ENCODE data around the gene CEACAM19.

Gene CEACAM19

GRCh38 chr19:44689290-44690130 is 18.2 kb downstream of the CEACAM19 start:
- Mint-ChIP-seq H3K36me3 (ENCODE audit: low read depth) (no peaks in the 10 kb centered on the region), H3K4me3 (no peak overlapping the region), H3K27ac (no peak overlapping the region), H3K4me1 (peaks cover 22% of the 10 kb centered on the region), H3K27me3 (ENCODE audit: low read depth, poor library complexity) (peaks cover 22% of the 10 kb centered on the region), H3K9me3 (no peaks in the 10 kb centered on the region)
- peak; percentile 85 for TF ChIP-seq CTCF (IDR thresholded peaks at IDR 0.05)
- DNase-seq = peak; percentile 94

- Mint-ChIP-seq H3K27ac (no peak overlapping the region), H3K4me1 (peaks cover 19% of the 10 kb centered on the region), H3K27me3 (ENCODE audit: low read depth, poor library complexity) (peaks cover 25% of the 10 kb centered on the region), H3K9me3 (no peaks in the 10 kb centered on the region), H3K36me3 (ENCODE audit: low read depth) (no peaks in the 10 kb centered on the region), H3K4me3 (no peak overlapping the region)
- no peak for DNase-seq
- no peak for TF ChIP-seq CTCF (IDR thresholded peaks at IDR 0.05)
Observed at GRCh38 chr19:44690131-44690440, 18.8 kb downstream of the CEACAM19 start.

- Mint-ChIP-seq H3K4me3 (no peak overlapping the region), H3K9me3 (no peaks in the 10 kb centered on the region), H3K27ac (no peak overlapping the region), H3K27me3 (ENCODE audit: low read depth, poor library complexity) (peaks cover 25% of the 10 kb centered on the region), H3K36me3 (ENCODE audit: low read depth) (no peaks in the 10 kb centered on the region), H3K4me1 (peaks cover 23% of the 10 kb centered on the region)
- TF ChIP-seq CTCF (IDR thresholded peaks at IDR 0.05) = no peak
- DNase-seq = no peak
Observed at GRCh38 chr19:44692379-44692721, 21.1 kb downstream of the CEACAM19 start.

- peaks cover 21% of the 10 kb centered on the region for H3K27me3 Mint-ChIP-seq (ENCODE audit: low read depth, poor library complexity)
- TF ChIP-seq CTCF (IDR thresholded peaks at IDR 0.05) = no peak
- H3K9me3 Mint-ChIP-seq = no peaks in the 10 kb centered on the region
- no peak for DNase-seq
- H3K4me3 Mint-ChIP-seq = no peak overlapping the region
- no peaks in the 10 kb centered on the region for H3K36me3 Mint-ChIP-seq (ENCODE audit: low read depth)
- peaks cover 26% of the 10 kb centered on the region for H3K4me1 Mint-ChIP-seq
- H3K27ac Mint-ChIP-seq = no peak overlapping the region
Observed at GRCh38 chr19:44694184-44694579, 22.9 kb downstream of the CEACAM19 start.

GRCh38 chr19:44696939-44697669 is 25.8 kb downstream of the CEACAM19 start:
- Mint-ChIP-seq H3K36me3 (ENCODE audit: low read depth) (no peaks in the 10 kb centered on the region), H3K4me3 (no peak overlapping the region), H3K27ac (peak overlapping the region; percentile 18), H3K4me1 (peaks cover 20% of the 10 kb centered on the region), H3K27me3 (ENCODE audit: low read depth, poor library complexity) (peaks cover 21% of the 10 kb centered on the region), H3K9me3 (no peaks in the 10 kb centered on the region)
- no peak for DNase-seq
- TF ChIP-seq CTCF (IDR thresholded peaks at IDR 0.05) = no peak

GRCh38 chr19:44697670-44698034 is 26.4 kb downstream of the CEACAM19 start:
- Mint-ChIP-seq H3K9me3 (no peaks in the 10 kb centered on the region), H3K4me3 (no peak overlapping the region), H3K27me3 (ENCODE audit: low read depth, poor library complexity) (peaks cover 18% of the 10 kb centered on the region), H3K27ac (peak overlapping the region; percentile 18), H3K4me1 (peaks cover 14% of the 10 kb centered on the region), H3K36me3 (ENCODE audit: low read depth) (no peaks in the 10 kb centered on the region)
- TF ChIP-seq CTCF (IDR thresholded peaks at IDR 0.05) = no peak
- no peak for DNase-seq
